Right ventricle myocardium inferior (tissue), 1 donor: ENCODE measurements around the gene IDS. TPM values are rescaled to one million over a fixed set of nuclear protein-coding genes. Genes with fewer than 3 reads are reported as not detected.
"Not testable (repeated sequence)": the region's sequence is repeated elsewhere in the genome, so short reads cannot be mapped to it uniquely, and the experiment has no call there.

ENCODE experiments used
- ATAC-seq: fragments of 200-7000 bp; cut with Tn5 transposase; one replicate; pipeline ENCODE4 v1.9.1; 2020; ENCODE audit warnings: mild to moderate bottlenecking, moderate library complexity
- DNase-seq: peaks from one replicate; pipeline ENCODE4 v3.0.0; 2021; ENCODE audit errors: missing footprints
- intact Hi-C: fragments of 100-400 bp; cut with DNase I; formaldehyde crosslinking; loops from one replicate; pipeline ENCODE4 v1.11.0; 2022
- total RNA-seq: library from RNA; stranded (reverse); fragmentation: NEBNext Ultra II Directional; extraction: Animal tissue kit (Norgen Biotek cat#: 25700); gene quantifications from one replicate; pipeline ENCODE4 v1.2.1, GENCODE V29; 2021
- donor health status: DM: no; HTN: yes; CAD: no; lungs with severe emphysema.

Gene IDS
- total RNA-seq, 1 donor from 2014 or later, result 77.6 TPM

GRCh38 chrX:149508467-149508866 is 3.4 kb upstream of the IDS start:
- intact Hi-C loops, result no loop called here
- ATAC-seq, result no peak
- DNase-seq, result no peak

DNA sequence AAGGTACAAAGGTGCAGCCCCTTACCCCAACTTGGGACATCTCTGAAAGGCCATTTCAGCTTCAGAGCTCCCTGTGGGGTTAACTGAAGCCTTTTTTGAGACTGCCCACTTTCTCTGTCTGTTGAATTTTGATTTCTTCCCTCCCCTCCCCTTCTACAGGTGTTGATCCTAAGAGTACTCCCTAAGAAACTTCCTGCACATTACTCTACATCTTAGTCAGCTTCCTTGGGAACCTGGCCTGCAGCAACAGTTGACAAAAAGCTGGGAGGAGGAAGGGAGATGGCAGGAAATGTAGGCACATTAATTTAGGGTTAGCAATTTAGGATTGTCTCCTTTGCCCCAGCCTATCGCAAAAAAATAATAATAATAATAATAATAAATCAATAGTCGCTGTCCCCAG is 1.2 kb upstream of the IDS start:
- ATAC-seq (no peak), DNase-seq (no peak)
- intact Hi-C loops, result no loop called here

DNA sequence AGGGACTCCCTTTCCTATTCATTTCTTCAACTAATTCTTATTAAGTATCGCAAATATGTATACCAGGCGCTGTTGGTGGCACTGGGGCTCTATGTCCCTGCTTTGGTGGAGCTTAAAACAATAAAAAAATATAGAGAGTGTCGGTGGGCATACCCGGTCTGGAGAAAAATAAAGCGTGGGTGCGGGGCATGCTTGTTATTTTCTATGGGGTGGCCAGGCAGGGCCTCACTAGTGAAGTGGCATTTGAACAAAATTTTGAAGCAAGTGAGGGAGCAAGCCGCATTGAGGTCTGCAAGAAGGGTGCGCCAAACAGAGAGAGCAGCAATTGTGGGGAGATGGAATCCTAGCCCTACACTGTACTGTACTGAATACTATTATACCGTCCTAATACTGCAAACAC is 565 bp upstream of the IDS start:
- DNase-seq, result no peak
- ATAC-seq, result no peak
- intact Hi-C loops, result loop anchor here (2.0 kb wide), 1 partner anchor 35 kb away; the partner anchor contains the start of gene EOLA1

DNA sequence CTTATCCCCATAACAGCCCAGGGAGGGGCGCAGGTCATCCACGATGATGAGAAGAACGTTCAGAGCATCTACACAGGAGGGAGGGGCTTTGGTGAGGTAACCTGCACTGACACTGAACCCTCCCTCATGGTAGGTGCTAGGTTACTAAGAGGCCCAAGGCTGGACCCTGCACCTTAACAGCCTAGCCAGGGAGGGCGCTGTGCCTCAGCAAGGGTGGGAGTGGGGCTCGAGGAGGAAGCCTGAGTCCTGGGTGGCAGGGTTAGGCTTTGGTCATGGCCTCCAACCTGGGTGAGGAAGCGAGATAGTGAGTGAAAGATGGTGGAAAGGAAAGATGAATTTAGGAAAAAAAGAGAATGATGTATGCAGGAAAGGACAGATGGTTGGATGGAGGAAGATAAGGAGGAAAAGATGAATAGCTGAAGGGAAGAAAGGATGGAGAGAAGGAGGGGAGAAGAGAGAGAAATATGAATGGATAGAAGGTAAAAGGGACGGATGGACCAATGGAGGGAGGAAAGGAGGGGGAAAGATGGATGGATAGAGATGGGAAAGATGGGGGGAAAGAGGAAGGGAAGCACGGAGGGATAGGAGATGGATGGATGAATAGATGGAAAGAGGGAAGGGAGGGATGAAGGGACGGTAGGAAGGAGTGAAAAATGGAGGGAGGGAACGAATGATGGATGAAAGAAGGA is 736 bp downstream of the IDS start:
- DNase-seq (no peak), ATAC-seq (no peak)
- intact Hi-C loops, result loop anchor here (2.0 kb wide), 1 partner anchor 36 kb away; the partner anchor contains the start of gene EOLA1

DNA sequence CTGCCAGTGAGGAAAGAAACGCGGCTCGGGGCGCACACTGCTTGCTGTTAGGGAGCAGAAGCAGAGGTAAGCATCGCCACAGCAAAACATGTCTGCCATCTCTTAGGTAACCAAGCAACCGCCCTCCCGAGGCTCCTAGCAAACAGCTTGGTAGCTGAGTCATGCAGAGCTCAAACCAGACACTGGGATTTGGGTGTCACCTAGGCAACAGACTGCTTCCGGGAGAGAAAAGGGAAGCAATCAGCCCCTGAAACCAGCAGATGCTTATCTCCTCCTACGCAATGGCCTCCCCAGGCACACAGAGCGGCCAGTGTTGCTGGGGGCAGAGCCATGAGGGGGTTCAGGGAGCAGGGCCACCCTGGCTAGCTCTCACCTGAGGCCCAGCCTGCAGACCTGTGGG is 1.7 kb downstream of the IDS start:
- intact Hi-C loops, result not testable (repeated sequence)
- peak; percentile 42 for ATAC-seq
- DNase-seq, result peak; percentile 74

GRCh38 chrX:149502923-149503322 is 2.2 kb downstream of the IDS start:
- intact Hi-C loops, DNase-seq, ATAC-seq: not testable (repeated sequence)

DNA sequence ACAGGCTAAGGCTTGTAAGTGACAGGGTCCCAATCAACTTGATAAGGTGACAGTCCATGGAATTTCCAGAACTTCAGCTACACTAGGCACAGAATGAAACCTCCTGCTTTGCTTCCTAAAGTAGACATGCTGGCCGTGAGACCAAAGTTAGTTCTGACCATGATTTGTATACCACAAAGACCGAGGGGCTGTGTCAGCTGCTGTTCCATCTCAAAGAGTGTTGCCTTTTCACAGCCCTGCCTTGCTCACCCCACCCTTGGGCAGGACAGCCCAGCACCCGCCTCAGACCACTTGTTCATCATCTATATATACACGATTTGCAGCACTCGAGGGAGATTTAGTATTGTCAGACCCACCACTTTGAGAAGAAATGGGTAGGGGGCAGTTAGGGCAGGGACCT is 5.3 kb downstream of the IDS start:
- intact Hi-C loops, result no loop called here
- no peak for ATAC-seq
- no peak for DNase-seq

DNA sequence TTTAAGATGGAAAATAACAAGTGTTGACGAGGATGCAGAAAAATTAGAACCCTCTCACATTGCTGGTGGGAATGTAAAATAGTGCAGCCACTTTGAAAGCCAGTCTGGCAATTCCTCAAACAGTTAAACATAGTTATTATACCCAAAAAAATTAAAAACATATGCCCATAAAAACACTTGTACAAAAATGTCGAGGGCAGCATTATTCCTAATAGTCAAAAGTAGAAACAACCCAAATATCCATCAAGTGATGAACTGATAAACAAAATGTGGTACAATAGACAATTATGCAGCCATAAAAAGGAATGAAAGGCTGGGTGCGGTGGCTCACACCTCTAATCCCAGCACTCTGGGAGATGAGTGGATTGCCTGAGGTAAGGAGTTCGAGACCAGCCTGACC is 6.3 kb downstream of the IDS start:
- ATAC-seq (no peak), DNase-seq (no peak)
- intact Hi-C loops, result no loop called here

DNA sequence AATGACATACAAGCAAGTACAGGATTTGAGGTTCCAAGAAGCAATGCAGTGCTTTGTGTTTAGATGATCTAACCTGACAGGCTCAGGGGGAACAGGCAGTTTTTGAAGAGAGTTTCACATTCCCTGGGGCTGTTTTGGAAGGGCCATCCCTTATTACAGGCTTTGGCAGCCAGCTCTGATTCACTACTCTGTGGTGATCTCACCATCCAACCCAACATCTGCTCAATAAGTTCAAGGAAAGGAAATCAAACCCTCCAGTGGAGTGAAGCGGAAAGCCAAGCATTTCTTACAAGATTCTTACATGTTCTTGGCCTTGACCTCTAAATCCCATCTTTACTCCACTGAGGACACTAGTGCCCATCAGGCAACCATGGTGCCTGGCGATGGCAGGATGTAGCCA is 7.5 kb downstream of the IDS start:
- intact Hi-C loops, result no loop called here
- no peak for DNase-seq
- no peak for ATAC-seq

- DNase-seq (no peak), ATAC-seq (no peak)
- intact Hi-C loops, result no loop called here
Observed at GRCh38 chrX:149497054-149497453, 8.1 kb downstream of the IDS start.

DNA sequence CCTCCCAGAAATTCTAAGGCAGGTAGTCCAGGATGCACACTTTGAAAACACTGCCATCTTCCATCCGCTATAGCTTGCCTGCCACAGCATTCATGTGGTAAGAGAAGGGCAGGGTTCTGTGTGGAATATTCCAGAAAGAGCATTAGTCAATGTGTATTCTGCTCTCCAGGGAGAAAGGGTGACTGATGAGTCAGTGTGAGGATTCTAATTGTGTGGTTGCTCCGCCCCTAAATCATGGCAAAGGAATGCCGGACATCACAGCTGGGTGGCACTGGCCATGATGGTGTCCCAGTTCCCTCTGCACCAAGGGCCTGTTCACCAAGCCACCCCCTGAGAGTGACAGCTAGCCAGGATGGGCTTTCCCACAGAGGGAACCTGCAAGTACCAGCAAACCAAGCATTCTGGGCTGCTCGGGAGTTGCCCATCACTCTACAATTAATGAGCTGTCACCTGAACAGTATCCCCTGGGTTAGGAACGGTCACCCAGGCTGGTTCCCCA is 9.5 kb downstream of the IDS start:
- ATAC-seq (no peak), DNase-seq (no peak)
- intact Hi-C loops, result no loop called here

GRCh38 chrX:149494844-149495565 is 10.1 kb downstream of the IDS start:
- intact Hi-C loops, result no loop called here

GRCh38 chrX:149493567-149494562 is 11.2 kb downstream of the IDS start:
- DNase-seq (no peak), ATAC-seq (peak; percentile 79)
- intact Hi-C loops, result no loop called here

More at GRCh38 chrX:149494844-149495565, 10.1 kb downstream of the IDS start:
- DNase-seq (no peak), ATAC-seq (no peak)

DNA sequence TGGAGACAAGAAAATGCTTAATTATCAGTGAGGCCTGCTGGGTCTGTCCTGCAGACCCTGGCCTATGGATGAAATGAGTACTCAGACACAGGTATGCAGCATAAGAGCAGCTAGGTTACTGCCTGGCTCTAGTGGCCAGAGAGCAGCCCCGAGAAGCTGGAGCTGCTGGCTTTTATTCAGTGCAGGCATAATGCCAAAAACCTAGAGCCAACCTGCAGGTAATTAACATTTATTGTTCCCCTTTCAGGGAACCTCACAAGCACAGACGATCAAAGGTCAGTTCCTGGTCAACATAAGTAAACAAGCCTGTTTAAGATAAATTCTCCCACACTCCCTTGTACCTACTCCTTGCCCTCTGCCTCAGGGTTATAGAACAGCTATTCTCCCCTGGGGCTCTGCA is 13.3 kb downstream of the IDS start:
- ATAC-seq, result no peak
- intact Hi-C loops, result no loop called here
- no peak for DNase-seq

GRCh38 chrX:149490100-149490499 is 15.0 kb downstream of the IDS start:
- ATAC-seq (no peak), DNase-seq (no peak)
- intact Hi-C loops, result no loop called here

DNA sequence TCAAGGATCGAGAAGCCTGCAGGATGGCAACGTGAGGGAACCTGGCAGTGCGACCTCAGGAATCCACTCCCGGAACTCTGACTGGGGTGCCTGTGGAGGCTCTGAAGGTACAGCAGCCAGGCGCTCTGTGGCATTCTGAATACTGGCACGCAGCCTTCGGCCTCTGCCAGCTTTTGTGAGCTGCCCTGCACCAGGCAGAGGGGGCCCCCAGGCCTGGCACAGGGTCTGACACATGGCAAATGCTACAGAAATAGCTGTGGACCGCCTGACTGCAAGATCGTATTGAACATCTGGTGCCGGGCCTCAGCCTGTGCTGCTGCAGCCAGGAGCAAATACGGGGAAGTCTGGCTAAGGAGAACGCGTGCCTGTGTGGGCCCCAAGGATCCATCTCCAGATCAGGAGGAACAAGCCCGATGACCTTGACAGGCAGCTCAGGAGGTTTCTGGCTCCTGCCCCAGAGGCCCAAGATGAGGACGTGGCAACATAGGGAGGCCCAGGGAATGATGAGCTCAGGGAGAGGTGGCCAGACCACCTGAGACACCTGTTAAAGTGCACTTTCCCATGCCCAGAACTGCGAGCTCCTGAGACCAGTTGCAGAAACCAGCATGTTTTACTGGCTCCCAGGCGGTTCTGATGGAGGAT is 16.6 kb downstream of the IDS start:
- intact Hi-C loops, DNase-seq: not testable (repeated sequence)
- ATAC-seq, result peak; percentile 85

DNA sequence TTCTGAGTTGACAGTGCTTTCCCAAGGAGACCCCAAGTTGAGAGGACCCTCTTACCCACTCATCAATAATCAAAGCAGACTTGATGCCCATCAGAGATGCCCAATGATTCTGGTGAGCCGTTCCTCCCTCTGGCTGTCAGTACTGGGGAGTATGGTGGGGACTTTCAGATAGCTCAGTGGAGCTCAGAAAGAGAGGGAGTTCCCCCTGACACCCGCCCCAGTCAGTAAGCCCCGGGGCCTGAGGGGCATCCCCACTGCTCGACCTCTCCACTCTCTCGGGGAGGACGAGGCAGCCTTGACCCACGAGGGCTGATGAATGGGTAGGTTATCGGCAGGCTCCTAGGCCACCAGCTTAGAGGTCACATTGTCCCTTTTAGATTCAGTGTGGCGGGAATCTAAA is 17.1 kb downstream of the IDS start:
- DNase-seq, ATAC-seq, intact Hi-C loops: not testable (repeated sequence)

DNA sequence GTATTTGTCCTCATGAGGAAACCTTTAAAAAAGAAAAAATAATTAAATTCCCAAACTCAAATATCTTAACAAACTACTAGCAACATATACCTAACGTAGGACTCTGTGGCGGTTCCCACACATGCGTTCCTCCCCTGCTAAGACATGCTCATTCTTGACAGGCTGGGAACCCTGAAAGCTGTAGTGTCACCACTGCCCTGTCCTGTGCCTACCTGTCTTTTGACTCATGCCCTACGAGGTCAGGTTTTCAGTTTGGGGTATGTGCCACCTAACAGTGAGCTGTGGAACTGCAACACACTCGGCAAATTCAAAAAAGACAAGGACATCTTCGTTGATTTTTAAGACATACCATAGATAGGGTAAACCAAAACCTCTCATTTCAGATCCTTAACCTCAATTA is 17.8 kb downstream of the IDS start:
- no peak for DNase-seq
- intact Hi-C loops, result no loop called here
- no peak for ATAC-seq

DNA sequence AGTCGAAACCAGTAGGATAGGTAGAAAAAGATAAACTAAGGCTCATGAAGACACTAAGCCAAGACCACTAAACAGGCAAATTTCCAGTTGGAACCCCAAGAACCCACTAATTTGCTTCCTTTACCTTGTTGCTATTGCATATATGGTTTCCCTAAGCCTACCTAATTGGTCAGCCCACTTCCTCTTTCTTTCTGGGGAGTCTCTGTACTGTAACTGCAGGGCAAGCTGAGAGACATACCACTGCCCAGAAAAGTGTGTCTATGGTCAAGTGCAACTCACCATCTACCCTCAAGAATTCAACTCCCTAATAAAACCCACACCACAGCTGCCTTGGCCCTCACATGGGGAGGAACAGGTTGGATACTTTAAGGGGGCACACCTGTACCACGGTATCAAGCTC is 28.6 kb downstream of the IDS start:
- ATAC-seq, result no peak
- intact Hi-C loops, result no loop called here
- DNase-seq, result no peak
